ENCODE results near the gene TNFSF8. TPM values are rescaled to one million over a fixed set of nuclear protein-coding genes. Genes with fewer than 3 reads are reported as not detected.

TNFSF8 gene
- total and polyA plus RNA-seq, 2 of the 4 experiments (the other 2 are of a cell fraction): not detected

DNA sequence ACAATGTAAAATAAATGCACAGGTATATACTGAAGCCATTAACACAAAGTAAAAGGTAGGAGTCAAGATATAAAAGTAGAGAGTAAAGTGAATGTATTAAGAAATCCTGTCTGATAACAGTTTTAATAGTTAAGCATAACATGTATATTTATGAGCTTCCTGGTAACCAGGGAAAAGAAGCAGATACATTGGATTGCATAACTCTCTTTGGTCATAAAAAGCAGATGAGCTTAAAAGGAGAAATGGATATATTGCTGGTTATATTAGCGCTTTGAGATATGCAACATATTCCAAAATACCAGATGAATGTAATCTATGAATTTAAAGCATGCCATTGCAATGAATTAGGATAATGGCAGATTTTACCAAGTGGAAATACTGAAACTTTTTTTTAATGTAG lies 6.2 kb upstream of the TNFSF8 start:
- WGBS, 2 experiments (ENCODE audit: extremely low coverage in 2 of 2, insufficient read length in 1 of 2): no CpG with 5 or more reads among the region's 1 CpG
- Histone ChIP-seq H4K20me1 (ENCODE audit: insufficient read depth, low read length) (no peaks in the 10 kb centered on the region), H3K4ac (ENCODE audit: low read depth, low read length) (no peak overlapping the region), H2BK20ac (ENCODE audit: low read depth, low read length) (no peak overlapping the region), H2AK9ac (replicated peaks; ENCODE audit: low read depth, low read length, poor library complexity) (no peak overlapping the region), H3K4me3 (ENCODE audit: insufficient read depth, low read depth, low read length) (no peak overlapping the region), H3K36me3 (ENCODE audit: control insufficient read depth, insufficient read depth, low read length) (no peaks in the 10 kb centered on the region), H3K9ac (ENCODE audit: low read depth, low read length) (no peak overlapping the region), H3K27me3 (ENCODE audit: control insufficient read depth, insufficient read depth, low read length) (peaks cover 42% of the 10 kb centered on the region), H3K9me1 (ENCODE audit: insufficient read depth, low read length) (no peaks in the 10 kb centered on the region), H4K91ac (ENCODE audit: insufficient read depth, low read depth, low read length) (no peak overlapping the region), H4K8ac (ENCODE audit: low read depth in 2 of 2, low read length in 2 of 2) (no peak overlapping the region), H3K9me3 (ENCODE audit: control insufficient read depth, insufficient read depth, low read length) (no peaks in the 10 kb centered on the region), H3K79me1 (ENCODE audit: low read depth in 1 of 2, low read length in 2 of 2) (no peaks in the 10 kb centered on the region), H2AK5ac (ENCODE audit: low read depth, low read length) (no peak overlapping the region), H3K27ac (ENCODE audit: insufficient read depth, low read length) (no peak overlapping the region), H3K18ac (ENCODE audit: low read depth, low read length) (no peak overlapping the region), H3K23ac (ENCODE audit: low read depth, low read length) (no peak overlapping the region), H2AFZ (replicated peaks; ENCODE audit: low read length, poor library complexity) (no peak overlapping the region), H3K4me2 (ENCODE audit: low read depth, low read length) (no peak overlapping the region), H3K56ac (ENCODE audit: extremely low read depth, insufficient read depth, low read length) (no peak overlapping the region), H3K4me1 (ENCODE audit: control insufficient read depth, insufficient read depth, low read length) (no peaks in the 10 kb centered on the region), H2BK120ac (ENCODE audit: low read depth, low read length) (no peak overlapping the region), H2BK15ac (ENCODE audit: low read depth, low read length) (no peak overlapping the region), H2BK5ac (ENCODE audit: low read depth, low read length, poor library complexity, severe bottlenecking) (no peak overlapping the region), H3K14ac (replicated peaks; ENCODE audit: low read depth, low read length) (no peak overlapping the region), H4K5ac (ENCODE audit: low read depth, low read length) (no peak overlapping the region)
- DNase-seq (no peak), ATAC-seq (ENCODE audit: low read depth) (no peak)
- dilution Hi-C loops (cut with HindIII; ENCODE audit: low sequenced_read_pairs, unreplicated experiment): no loop called here
- CTCF ChIA-PET: no interaction called here
- intact Hi-C loops (cut with micrococcal nuclease): loop anchor here (5.0 kb wide), 1 partner anchor 71 kb away; no protein-coding TSS in a partner anchor
- BruUV-seq (replicated peaks): no TSS peak
- POLR2A ChIA-PET (ENCODE audit: unreplicated experiment): no interaction called here
- in situ Hi-C loops (cut with MboI; ENCODE audit: low sequenced_read_pairs): no loop called here
- peak; percentile 39; the same call in 1 of the 2 replicates for TF ChIP-seq CEBPB (IDR thresholded peaks at IDR 0.05; ENCODE audit: low read depth, low read length)
- TF ChIP-seq RFX5 (IDR thresholded peaks at IDR 0.05; ENCODE audit: low read depth, low read length): no peak

Measured in IMR-90 (cell line).